Measurements from ENCODE around the gene SNIP1. TPM values are rescaled to one million over a fixed set of nuclear protein-coding genes. Genes with fewer than 3 reads are reported as not detected.

The SNIP1 gene
- polyA plus RNA-seq, 1 experiment = 8.9 TPM

DNA sequence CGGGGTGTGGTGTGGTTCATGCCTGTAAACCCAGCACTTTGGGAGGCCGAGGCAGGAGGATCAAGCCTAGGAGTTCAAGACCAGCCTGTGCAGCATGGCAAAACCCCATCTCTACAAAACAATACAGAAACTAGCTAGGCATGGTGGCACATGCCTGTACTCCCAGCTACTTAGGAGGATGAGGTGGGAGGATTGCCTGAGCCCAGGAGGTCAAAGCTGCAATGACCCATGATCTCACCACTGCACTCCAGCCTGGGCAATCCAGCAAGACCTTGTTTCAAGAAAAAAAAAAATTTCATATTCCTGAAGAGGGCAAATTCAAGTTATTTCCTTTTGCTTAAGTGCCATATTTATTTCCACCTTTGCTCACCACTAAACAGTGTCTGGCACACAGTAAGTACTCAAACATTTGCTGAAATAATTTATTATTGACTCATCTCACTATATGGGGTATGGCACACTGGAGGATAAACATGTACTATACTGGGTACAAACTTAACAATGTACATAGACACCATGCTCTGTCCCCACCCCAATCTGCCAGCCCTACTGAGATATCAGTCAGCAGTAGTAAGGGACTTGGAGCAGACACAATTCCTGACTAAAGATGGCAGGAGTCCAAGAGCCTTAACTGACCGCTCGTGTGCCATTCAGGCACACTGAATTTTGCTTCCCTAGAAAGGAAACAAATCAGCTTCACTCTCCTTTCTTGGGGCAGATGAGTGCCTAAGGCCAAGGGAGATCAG lies 55.0 kb downstream of the SNIP1 start:
- no peak for TF ChIP-seq CTCF (IDR thresholded peaks at IDR 0.05; ENCODE audit: low read depth, low read length)
- no peak for DNase-seq (ENCODE audit: low read depth, low spot score)
- Histone ChIP-seq H3K27me3 (ENCODE audit: control insufficient read depth, insufficient read depth, low read length) (no peaks in the 10 kb centered on the region), H3K27ac (ENCODE audit: low read depth, low read length) (no peak overlapping the region), H3K4me3 (ENCODE audit: low read depth, low read length) (no peak overlapping the region), H3K9me3 (ENCODE audit: control insufficient read depth, insufficient read depth, low read length) (no peaks in the 10 kb centered on the region)
- CTCF ChIA-PET = interaction anchor here (1.0 to 7.3 kb wide), 4 partner anchors 10 to 183 kb away, joined by 4 to 81 read pairs (median 42); partner anchors contain the start of gene MEAF6
- POLR2A ChIA-PET = no interaction called here

DNA sequence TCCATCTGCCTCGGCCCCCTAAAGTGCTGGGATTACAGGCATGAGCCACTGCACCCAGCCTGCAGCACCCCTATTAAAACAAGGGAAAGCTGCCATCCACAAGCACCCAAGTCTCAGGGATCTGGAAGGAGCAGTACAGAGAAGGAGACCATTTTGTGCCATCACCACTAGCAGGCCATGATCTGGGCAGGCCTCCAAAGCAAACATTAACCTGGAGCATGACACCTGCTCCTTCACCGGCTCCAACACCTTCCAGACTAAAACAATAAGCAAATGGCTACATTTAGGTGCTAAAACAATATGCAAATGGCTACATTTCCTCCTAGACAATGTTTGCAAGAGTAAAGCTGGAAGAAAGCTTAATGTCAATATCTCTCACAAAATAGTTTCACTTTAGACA lies 56.3 kb downstream of the SNIP1 start:
- no peak for TF ChIP-seq CTCF (IDR thresholded peaks at IDR 0.05; ENCODE audit: low read depth, low read length)
- no peaks in the 10 kb centered on the region for H3K9me3 ChIP-seq (ENCODE audit: control insufficient read depth, insufficient read depth, low read length)
- no peak overlapping the region for H3K27ac ChIP-seq (ENCODE audit: low read depth, low read length)
- H3K4me3 ChIP-seq (ENCODE audit: low read depth, low read length) = no peak overlapping the region
- ChIA-PET POLR2A (no interaction called here), CTCF (interaction anchor here (1.0 to 7.3 kb wide), 4 partner anchors 11 to 184 kb away, joined by 3 to 81 read pairs (median 40); partner anchors contain the start of gene MEAF6)
- no peaks in the 10 kb centered on the region for H3K27me3 ChIP-seq (ENCODE audit: control insufficient read depth, insufficient read depth, low read length)
- no peak for DNase-seq (ENCODE audit: low read depth, low spot score)

DNA sequence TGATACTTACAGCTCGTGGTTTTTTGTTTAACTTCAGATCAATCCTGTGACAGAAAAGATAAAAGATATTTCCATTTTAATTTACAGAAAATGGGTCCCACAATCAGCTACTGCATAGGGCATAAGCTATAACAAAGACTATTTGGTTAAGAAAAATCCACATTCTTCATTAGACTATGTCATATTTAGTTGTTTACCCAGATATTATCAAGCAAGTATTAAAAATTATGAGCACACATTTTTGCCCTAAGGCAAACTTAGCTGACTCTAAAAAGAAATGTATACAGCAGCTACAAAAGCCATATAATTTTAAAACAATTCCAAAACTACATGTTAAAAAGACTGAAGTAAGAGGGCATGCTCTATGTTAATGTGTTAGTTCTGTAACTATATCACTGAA lies 58.2 kb downstream of the SNIP1 start:
- H3K4me3 ChIP-seq (ENCODE audit: low read depth, low read length) = no peak overlapping the region
- no peaks in the 10 kb centered on the region for H3K27me3 ChIP-seq (ENCODE audit: control insufficient read depth, insufficient read depth, low read length)
- DNase-seq (ENCODE audit: low read depth, low spot score) = no peak
- ChIA-PET POLR2A (no interaction called here), CTCF (interaction anchor here (0.5 to 6.1 kb wide), 9 partner anchors 9 to 1353 kb away, joined by 3 to 81 read pairs (median 6); partner anchors contain the start of gene MEAF6)
- TF ChIP-seq CTCF (IDR thresholded peaks at IDR 0.05; ENCODE audit: low read depth, low read length) = no peak
- no peak overlapping the region for H3K27ac ChIP-seq (ENCODE audit: low read depth, low read length)
- H3K9me3 ChIP-seq (ENCODE audit: control insufficient read depth, insufficient read depth, low read length) = no peaks in the 10 kb centered on the region

GRCh38 chr1:37493336-37494098 lies 60.6 kb downstream of the SNIP1 start:
- POLR2A ChIA-PET = no interaction called here
- H3K4me3 ChIP-seq (ENCODE audit: low read depth, low read length) = no peak overlapping the region
- CTCF ChIA-PET = interaction anchor here (4.1 kb wide), 1 partner anchor 21 kb away, joined by 26 read pairs; the partner anchor contains the start of gene MEAF6
- H3K27ac ChIP-seq (ENCODE audit: low read depth, low read length) = no peak overlapping the region
- H3K9me3 ChIP-seq (ENCODE audit: control insufficient read depth, insufficient read depth, low read length) = no peaks in the 10 kb centered on the region
- no peak for DNase-seq (ENCODE audit: low read depth, low spot score)
- TF ChIP-seq CTCF (IDR thresholded peaks at IDR 0.05; ENCODE audit: low read depth, low read length) = no peak
- no peaks in the 10 kb centered on the region for H3K27me3 ChIP-seq (ENCODE audit: control insufficient read depth, insufficient read depth, low read length)

Measured in AG04450 (cell line).